Measurements from ENCODE around the gene COA8.
A peak's percentile ranks its signal among the peaks of the same experiment; 100 is the strongest.

The COA8 gene

GRCh38 chr14:103576371-103577024 lies 13.7 kb downstream of the COA8 start:
- TF ChIP-seq CTCF (conservative IDR thresholded peaks at IDR 0.05; ENCODE audit: low read depth, low read length): no peak
- no peak overlapping the region for H3K4me3 ChIP-seq (ENCODE audit: low read depth, low read length)
- peak; percentile 93 for DNase-seq (ENCODE audit: low read depth)

- no peak for TF ChIP-seq CTCF (conservative IDR thresholded peaks at IDR 0.05; ENCODE audit: low read depth, low read length)
- H3K4me3 ChIP-seq (ENCODE audit: low read depth, low read length): no peak overlapping the region
- DNase-seq (ENCODE audit: low read depth): no peak
Observed at GRCh38 chr14:103578401-103579075, 15.8 kb downstream of the COA8 start.

GRCh38 chr14:103581206-103581605 lies 18.4 kb downstream of the COA8 start:
- H3K4me3 ChIP-seq (ENCODE audit: low read depth, low read length): no peak overlapping the region
- DNase-seq (ENCODE audit: low read depth): no peak
- TF ChIP-seq CTCF (conservative IDR thresholded peaks at IDR 0.05; ENCODE audit: low read depth, low read length): no peak

- H3K4me3 ChIP-seq (ENCODE audit: low read depth, low read length): no peak overlapping the region
- no peak for DNase-seq (ENCODE audit: low read depth)
- TF ChIP-seq CTCF (conservative IDR thresholded peaks at IDR 0.05; ENCODE audit: low read depth, low read length): no peak
Observed at GRCh38 chr14:103581954-103582703, 19.4 kb downstream of the COA8 start.

GRCh38 chr14:103584326-103584915 lies 21.7 kb downstream of the COA8 start:
- H3K4me3 ChIP-seq (ENCODE audit: low read depth, low read length): no peak overlapping the region
- no peak for TF ChIP-seq CTCF (conservative IDR thresholded peaks at IDR 0.05; ENCODE audit: low read depth, low read length)
- DNase-seq (ENCODE audit: low read depth): no peak

GRCh38 chr14:103593577-103593976 lies 30.8 kb downstream of the COA8 start:
- no peak for DNase-seq (ENCODE audit: low read depth)
- TF ChIP-seq CTCF (conservative IDR thresholded peaks at IDR 0.05; ENCODE audit: low read depth, low read length): no peak
- H3K4me3 ChIP-seq (ENCODE audit: low read depth, low read length): no peak overlapping the region

Data from choroid plexus epithelial cell (primary cell).